HFFc6 (cell line): ENCODE data around the gene CMTM8. TPM values are rescaled to one million over a fixed set of nuclear protein-coding genes. Genes with fewer than 3 reads are reported as not detected.

Experiments used
- DNase-seq: peaks from one replicate; pipeline ENCODE4 v3.0.0-alpha.2; 2018
- H3K27ac Mint-ChIP-seq: 2 replicates; pipeline ENCODE4 v1.8.0; 2020; ENCODE audit warnings: mild to moderate bottlenecking, mixed read lengths
- H3K27me3 Mint-ChIP-seq: 2 replicates; pipeline ENCODE4 v1.8.0; 2021; ENCODE audit warnings: mild to moderate bottlenecking, moderate library complexity, mixed read lengths; ENCODE audit not compliant: insufficient read depth
- H3K36me3 Mint-ChIP-seq: 2 replicates; pipeline ENCODE4 v1.8.0; 2021; ENCODE audit warnings: low read depth, mixed read lengths
- H3K4me1 Mint-ChIP-seq: 2 replicates; pipeline ENCODE4 v1.8.0; 2020; ENCODE audit warnings: low read depth, mixed read lengths
- H3K4me3 Mint-ChIP-seq: 2 replicates; pipeline ENCODE4 v1.8.0; 2020; ENCODE audit warnings: mild to moderate bottlenecking, moderate library complexity, mixed read lengths
- H3K9me3 Mint-ChIP-seq: 2 replicates; pipeline ENCODE4 v1.8.0; 2020; ENCODE audit warnings: mild to moderate bottlenecking, mixed read lengths
- total RNA-seq, 6 experiments: library from RNA; stranded (reverse); fragmentation: NEBNext Ultra II Directional; extraction: Animal tissue kit (Norgen Biotek cat#: 25700); gene quantifications; 2 replicates in 1 of 6; 3 replicates in 5 of 6; pipeline ENCODE4 v1.2.3, GENCODE V29; 2021
- TF ChIP-seq, protein P1 (sequence below): fragments of 200-600 bp; sonication (generic); IDR thresholded peaks from 2 replicates; pipeline ENCODE4 v1.5.0; 2021; ENCODE audit warnings: antibody characterized with exemption, mild to moderate bottlenecking

Gene CMTM8
- total RNA-seq, 6 experiments from 2014 or later, result not detected

DNA sequence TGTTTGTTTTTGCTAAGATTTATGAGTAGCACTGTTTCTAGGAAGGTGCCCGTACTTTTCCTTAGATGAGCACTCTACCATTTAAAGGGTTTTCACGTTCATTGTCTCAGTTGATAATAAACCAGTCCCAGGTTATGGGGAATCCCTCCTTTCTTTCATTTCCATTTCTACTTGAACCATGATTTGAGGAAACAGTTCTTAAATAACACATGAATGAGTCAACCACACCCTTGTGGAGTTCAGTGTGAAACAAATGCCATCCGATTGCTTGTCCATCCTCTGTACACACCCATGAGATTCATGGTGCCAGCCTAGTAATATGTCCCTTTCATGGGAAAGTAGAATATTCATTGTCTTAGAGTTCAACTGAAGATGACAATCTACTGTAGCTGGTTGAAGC, 23.1 kb downstream of the CMTM8 start:
- Mint-ChIP-seq H3K36me3 (no peaks in the 10 kb centered on the region), H3K27me3 (peaks cover 23% of the 10 kb centered on the region), H3K27ac (no peak overlapping the region), H3K4me1 (no peaks in the 10 kb centered on the region), H3K4me3 (no peak overlapping the region), H3K9me3 (no peaks in the 10 kb centered on the region)
- TF ChIP-seq, protein P1, sequence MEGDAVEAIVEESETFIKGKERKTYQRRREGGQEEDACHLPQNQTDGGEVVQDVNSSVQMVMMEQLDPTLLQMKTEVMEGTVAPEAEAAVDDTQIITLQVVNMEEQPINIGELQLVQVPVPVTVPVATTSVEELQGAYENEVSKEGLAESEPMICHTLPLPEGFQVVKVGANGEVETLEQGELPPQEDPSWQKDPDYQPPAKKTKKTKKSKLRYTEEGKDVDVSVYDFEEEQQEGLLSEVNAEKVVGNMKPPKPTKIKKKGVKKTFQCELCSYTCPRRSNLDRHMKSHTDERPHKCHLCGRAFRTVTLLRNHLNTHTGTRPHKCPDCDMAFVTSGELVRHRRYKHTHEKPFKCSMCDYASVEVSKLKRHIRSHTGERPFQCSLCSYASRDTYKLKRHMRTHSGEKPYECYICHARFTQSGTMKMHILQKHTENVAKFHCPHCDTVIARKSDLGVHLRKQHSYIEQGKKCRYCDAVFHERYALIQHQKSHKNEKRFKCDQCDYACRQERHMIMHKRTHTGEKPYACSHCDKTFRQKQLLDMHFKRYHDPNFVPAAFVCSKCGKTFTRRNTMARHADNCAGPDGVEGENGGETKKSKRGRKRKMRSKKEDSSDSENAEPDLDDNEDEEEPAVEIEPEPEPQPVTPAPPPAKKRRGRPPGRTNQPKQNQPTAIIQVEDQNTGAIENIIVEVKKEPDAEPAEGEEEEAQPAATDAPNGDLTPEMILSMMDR, result no peak
- no peak for DNase-seq

DNA sequence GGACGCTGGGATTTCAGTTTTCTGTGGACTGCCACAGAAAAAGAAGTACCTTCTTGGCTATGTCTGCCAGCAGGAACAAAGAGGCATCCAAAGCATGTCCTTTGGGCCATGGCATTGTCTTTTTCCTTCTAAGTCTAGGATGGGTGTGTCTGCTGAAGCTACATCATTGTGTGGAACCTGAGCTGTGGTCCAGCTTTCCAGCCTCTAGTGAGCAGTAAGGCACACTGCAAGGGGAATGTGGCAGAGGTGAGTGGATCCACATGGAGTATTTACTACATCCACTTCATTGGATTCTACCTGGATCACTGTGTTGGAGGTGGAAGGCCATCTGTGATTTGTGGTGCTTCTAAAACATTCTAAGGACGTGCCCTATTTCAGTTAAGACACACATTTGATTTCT, 23.7 kb downstream of the CMTM8 start:
- TF ChIP-seq, protein P1, result no peak
- Mint-ChIP-seq H3K4me1 (no peaks in the 10 kb centered on the region), H3K4me3 (no peak overlapping the region), H3K36me3 (no peaks in the 10 kb centered on the region), H3K27me3 (peaks cover 21% of the 10 kb centered on the region), H3K27ac (no peak overlapping the region), H3K9me3 (no peaks in the 10 kb centered on the region)
- no peak for DNase-seq

DNA sequence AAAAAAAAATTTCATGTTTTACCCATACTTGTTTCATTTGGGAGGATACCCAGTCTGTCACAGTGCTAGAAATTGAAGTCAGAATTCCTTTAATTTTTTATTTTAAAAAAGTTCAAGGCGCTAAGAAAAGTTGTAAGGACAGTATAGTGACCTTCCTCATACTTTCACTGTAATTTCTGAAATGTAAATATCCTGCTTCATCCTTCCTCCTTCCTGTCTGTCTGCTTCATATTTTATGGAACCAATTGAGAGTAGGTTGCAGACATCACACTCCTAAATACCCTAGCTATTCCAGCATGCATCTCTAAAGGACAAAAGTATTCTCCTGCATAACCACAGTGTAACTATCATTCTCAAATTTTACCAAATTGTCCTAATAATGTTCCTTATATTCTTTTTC, 35.8 kb downstream of the CMTM8 start:
- Mint-ChIP-seq H3K4me1 (no peaks in the 10 kb centered on the region), H3K36me3 (no peaks in the 10 kb centered on the region), H3K27ac (no peak overlapping the region), H3K27me3 (peaks cover 41% of the 10 kb centered on the region), H3K4me3 (no peak overlapping the region), H3K9me3 (no peaks in the 10 kb centered on the region)
- DNase-seq, result no peak
- TF ChIP-seq, protein P1, result no peak

DNA sequence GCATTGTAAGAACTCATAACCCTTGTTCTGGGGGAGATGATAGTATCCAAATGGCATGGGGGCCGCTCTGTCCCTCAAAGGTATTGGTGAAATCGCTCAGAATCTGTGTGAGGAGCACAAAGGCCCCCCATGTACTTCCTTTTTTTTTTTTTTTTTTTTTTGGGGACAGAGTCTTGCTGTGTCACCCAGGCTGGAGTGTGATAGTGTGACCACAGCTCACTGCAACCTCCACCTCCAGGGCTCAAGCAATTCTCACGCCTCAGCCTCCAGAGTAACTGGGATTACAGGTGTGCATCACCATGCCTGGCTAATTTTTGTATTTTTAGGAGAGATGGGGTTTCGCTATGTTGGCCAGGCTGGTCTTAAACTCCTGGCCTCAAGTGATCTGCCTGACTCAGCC, 37.0 kb downstream of the CMTM8 start:
- Mint-ChIP-seq H3K4me3 (no peak overlapping the region), H3K36me3 (no peaks in the 10 kb centered on the region), H3K9me3 (no peaks in the 10 kb centered on the region), H3K27ac (no peak overlapping the region), H3K4me1 (no peaks in the 10 kb centered on the region), H3K27me3 (peaks cover 41% of the 10 kb centered on the region)
- no peak for DNase-seq
- TF ChIP-seq, protein P1, result no peak

DNA sequence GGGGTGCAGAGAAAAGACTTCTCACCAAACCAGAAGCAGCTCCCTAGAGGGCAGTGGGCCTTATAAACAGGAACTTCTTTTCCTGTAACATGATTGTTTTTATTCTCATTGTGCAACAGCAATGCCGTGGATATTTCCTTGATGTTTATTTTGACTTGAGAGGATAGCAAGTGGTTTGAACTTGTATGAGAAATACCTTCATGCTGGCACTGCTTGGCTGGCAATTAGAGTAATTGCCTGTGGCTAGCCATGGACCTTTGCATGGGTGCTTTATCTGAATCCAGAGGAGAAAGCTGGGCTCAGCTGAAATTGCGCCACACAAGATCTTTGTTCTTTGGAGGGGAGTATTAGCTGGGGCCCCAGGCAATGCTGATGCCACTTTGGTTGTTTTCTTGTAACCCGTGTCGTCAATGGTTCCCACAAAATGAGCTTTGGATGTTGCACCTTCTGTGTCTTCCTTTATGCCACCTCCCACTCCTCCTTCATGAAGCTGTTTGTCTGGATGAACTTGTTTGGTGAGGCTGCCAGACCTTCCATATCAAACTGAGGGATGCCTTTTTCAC, 37.9 kb downstream of the CMTM8 start:
- no peaks in the 10 kb centered on the region for H3K9me3 Mint-ChIP-seq
- no peaks in the 10 kb centered on the region for H3K4me1 Mint-ChIP-seq
- TF ChIP-seq, protein P1, result no peak
- no peak for DNase-seq
- peaks cover 38% of the 10 kb centered on the region for H3K27me3 Mint-ChIP-seq
- H3K27ac Mint-ChIP-seq, result no peak overlapping the region
- H3K4me3 Mint-ChIP-seq, result no peak overlapping the region
- no peaks in the 10 kb centered on the region for H3K36me3 Mint-ChIP-seq

DNA sequence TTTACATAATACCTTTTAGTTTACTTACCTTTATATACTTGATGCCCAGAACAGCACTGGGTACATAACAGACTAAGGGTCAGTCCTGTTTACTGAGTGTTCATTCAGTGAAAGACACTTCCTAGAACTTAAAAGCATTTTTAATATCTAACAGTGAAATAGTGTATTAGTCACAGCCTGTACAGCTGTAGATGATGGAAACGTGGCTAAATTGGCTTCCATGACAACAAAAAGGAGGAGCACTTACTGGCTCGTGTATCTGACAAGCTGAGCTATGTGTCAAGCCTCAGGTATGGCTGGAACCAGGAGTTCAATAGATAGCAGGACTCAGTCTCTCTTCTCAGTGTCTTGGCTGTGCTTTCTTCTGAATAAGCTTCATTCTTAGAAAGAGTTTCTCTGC, 40.2 kb downstream of the CMTM8 start:
- Mint-ChIP-seq H3K9me3 (no peaks in the 10 kb centered on the region), H3K27ac (no peak overlapping the region), H3K36me3 (no peaks in the 10 kb centered on the region), H3K4me3 (no peak overlapping the region), H3K4me1 (no peaks in the 10 kb centered on the region), H3K27me3 (peaks cover 37% of the 10 kb centered on the region)
- peak; percentile 11 for DNase-seq
- TF ChIP-seq, protein P1, result no peak
